Islet precursor cell (in vitro differentiated cells): ENCODE results near the gene DCUN1D5.
"Not testable (repeated sequence)": the region's sequence is repeated elsewhere in the genome, so short reads cannot be mapped to it uniquely, and the experiment has no call there.

Experiments used
- DNase-seq: peaks from one replicate; pipeline ENCODE4 v3.0.0-alpha.2; 2018

The DCUN1D5 gene

DNA sequence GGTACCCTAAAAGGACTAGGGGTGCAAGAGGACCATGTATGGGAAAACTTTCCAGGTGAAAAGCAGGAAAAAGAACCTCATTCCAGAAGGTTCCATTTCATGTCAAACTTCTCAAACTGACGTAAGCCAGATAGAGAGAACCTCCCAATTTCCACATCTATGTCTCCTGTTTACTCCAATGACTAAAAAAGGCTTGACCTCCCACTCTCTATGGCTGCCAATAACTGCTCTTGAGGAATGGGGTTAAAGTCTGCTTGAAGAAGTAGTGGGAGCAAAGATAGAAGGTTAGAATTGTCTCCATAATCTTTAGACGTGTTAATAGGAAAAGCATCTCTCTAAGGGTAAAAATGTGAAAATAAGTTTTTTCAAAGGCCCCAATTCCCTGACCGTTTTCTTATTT, 38.0 kb downstream of the DCUN1D5 start:
- DNase-seq: no peak

- DNase-seq: no peak
Measured at GRCh38 chr11:103051981-103052380, 40.0 kb downstream of the DCUN1D5 start.

- no peak for DNase-seq
Measured at GRCh38 chr11:103051151-103051801, 40.7 kb downstream of the DCUN1D5 start.

- DNase-seq: no peak
Measured at GRCh38 chr11:103050351-103050750, 41.6 kb downstream of the DCUN1D5 start.

- DNase-seq: no peak
Measured at GRCh38 chr11:103047837-103048236, 44.1 kb downstream of the DCUN1D5 start.

DNA sequence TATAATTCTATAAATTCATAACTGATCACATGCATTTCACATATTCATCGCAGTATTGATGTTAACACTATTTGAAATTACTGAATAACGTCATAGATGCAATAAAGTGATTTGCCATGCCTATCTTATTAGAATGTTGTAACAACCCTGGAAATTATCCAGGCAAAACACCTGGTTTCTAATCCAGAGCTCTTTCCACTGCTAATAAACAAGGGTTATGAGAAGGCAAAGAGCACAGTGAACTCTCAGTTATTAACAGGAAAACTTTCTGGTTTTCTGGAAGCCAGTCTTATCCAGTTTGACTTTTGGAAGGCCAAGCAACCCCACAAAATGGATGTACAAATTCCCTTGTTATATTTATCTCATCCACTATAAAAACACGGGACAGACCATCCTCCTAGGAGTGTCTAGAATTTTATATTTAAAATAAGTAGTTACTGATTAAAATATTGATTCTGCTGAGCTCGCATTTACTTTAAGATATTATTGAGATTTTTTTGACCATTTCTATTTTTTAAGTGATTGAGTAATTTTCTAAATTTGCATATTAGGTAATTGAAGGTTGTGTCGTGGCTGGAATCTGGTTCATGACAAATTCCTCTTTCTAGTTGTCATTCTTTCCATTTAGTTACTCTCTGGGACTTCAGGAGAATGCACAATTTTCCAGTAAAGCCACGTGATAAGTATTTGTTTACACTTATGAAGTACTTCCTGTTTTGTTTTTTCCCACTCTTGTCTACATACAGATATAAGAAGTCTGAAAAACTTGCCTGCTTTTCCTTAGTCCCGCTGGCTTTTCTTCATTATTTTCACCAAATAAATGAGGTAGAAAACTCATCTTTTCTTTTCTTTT, 47.9 kb downstream of the DCUN1D5 start:
- no peak for DNase-seq

DNA sequence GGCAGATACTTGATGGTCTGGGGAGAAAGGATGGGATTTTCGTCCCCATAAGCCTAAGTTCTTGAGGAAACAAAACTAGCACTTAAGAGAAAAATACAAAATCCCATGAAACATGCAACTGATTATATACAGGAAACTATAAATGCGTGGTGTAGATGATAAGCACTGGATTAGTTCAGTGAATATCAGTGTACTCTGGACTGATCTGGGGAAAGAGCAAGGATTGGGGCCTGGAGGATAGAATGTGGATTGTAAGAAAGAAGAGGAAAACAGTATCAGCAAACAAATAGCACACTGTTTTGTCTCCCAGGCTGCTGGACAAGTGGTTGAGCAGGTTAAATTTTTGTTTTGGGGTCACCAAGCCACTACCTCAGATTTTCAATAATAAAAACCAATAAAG, 49.8 kb downstream of the DCUN1D5 start:
- DNase-seq: no peak

DNA sequence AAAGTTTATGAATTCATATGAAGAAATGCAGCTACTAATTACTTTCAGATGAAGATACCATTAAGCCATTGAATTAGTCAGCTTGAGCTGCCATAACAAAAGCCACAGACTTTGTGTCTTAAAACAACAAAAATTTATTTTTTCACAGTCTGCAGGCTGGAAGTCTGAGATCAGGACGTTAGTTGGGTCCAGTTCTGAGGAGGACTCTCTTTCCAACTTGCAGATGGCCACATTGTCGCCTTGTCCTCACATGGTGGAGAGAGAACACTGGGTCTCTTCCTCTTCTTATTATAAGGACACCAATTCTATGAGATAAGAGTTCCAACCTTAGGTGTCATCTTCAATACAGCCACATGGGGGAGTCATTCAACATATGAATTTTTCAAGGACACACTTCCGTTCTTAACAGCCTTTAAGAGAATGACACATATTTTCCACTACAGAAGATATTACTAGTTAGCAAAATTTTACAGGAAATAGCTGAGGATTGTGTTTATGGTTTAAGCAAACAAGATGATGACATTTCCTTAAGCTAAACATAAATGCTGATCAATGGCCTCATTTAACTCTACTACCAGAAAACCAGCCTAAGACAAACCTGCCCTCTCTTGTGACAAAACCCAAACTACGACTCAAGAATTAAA, 56.0 kb downstream of the DCUN1D5 start:
- peak; percentile 53 for DNase-seq

DNA sequence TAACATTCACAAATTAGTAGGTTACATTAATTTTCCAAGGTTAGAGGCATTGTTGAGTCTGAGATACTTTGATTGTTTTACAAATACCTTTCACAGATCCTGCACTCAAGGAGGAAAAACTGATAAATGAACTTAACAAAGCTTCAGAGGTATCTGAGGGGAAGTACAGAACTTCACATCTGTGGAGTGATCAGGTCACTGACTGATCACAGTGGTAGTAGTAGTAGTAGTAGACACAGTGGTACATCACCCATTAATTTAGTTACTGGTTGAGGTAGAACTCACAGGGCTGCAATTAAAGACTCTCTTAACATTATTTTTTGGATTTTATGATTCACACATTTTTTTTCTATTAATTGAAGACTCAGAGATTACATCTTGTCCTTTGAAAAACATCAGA, 56.7 kb downstream of the DCUN1D5 start:
- DNase-seq: no peak

GRCh38 chr11:103031834-103032233, 60.1 kb downstream of the DCUN1D5 start:
- DNase-seq: no peak

GRCh38 chr11:103029401-103029800, 62.6 kb downstream of the DCUN1D5 start:
- DNase-seq: no peak

GRCh38 chr11:103028304-103029020, 63.5 kb downstream of the DCUN1D5 start:
- not testable (repeated sequence) for DNase-seq

DNA sequence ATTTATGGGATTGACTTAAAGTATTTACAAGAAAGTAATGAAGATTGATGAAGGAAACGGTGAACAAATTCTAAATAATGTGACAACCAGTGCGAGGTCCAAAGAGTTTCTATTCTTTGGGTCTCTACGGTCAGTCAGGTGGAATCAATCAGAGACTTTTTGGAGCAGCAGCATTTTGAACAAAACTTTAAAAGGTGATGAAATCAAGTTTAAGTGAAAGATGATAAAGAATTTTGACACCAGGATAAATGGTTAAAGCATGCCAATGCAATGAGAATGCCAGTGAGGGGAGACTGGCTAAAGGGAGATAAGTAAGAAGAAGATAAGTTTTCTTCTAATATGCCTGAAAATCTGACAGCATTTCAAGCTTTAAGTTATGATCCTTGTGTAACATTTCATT, 67.9 kb downstream of the DCUN1D5 start:
- no peak for DNase-seq

DNA sequence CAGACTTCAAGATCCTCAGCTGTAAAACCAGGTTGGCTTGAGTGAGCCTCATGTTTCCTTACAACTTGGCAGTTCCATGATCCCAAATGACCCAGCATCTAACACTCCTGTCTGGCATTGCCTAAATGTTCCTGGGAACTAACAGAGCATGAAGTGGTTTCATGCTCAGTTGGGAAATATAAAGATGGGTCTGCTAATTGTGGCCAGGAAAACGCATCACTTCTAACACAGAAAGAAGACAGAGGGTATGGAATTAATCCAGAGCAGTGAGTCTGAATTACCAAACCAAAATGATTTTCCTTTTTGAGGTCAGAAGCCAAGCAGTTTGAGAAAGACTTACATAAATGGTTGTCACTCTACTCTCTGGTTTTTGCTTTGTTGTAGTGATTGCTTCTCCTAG, 75.9 kb downstream of the DCUN1D5 start:
- no peak for DNase-seq

DNA sequence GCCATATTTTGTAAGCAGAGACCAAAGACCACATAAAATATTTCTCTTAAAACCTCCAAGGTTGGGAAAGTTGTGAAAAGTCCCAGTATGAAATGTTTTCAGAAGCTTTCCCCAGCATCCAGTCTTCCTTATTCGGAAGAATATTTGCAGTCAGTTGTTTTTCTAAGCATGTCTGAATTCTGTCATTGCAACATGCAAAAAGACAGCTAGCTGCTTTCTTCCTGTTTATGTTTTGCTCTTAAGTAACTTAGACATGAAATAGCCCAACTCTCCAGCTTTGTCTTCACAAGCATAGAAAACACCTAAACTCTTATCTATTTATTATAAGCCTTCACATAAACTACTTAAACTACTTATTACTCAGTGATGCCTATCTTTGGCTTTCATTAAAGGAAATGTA, 78.5 kb downstream of the DCUN1D5 start:
- no peak for DNase-seq
